IPS-18c (cell line): ENCODE results near the gene MTX1.
"Not testable (repeated sequence)": the region's sequence is repeated elsewhere in the genome, so short reads cannot be mapped to it uniquely, and the experiment has no call there.

Source experiments
- H3K4me3 ChIP-seq: 2 replicates; pipeline ENCODE4 v1.7.0; 2013; ENCODE audit warnings: low read depth, mild to moderate bottlenecking, low read length, moderate library complexity; ENCODE audit not compliant: insufficient read depth
- H3K9me3 ChIP-seq: one replicate; pipeline ENCODE4 v1.6.1; 2013; ENCODE audit warnings: mild to moderate bottlenecking, low read length, moderate library complexity; ENCODE audit not compliant: control insufficient read depth, insufficient read depth

MTX1 gene

DNA sequence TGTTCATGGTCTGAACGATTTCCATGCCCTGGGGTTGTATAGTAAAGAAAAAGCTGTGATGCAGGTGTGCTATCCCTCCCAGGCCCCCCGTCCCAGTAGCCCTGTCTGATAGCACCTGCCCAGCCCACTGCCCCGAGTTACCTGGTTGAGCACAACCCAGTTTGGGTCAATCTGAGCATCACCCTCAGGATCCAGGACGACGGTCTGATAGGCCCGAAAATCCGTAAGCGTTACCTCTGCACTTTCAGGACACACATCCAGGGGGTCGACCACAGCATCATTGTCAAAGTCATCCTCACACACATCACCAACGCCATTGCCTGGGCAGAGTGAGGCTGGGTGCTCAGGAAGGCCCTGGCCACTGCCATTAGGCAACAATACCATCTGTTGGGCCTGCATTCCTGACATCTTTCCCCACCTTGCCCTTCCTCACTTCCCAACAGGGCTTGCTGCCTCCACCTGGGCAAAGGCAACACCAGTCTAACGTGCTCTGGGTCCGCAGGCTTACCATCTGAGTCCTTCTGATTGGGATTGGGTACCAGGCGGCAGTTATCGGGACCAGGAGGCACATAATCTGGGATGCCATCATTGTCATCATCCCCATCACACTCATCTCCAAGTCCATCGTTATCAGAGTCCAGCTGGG lies 10.5 kb upstream of the MTX1 start:
- no peaks in the 10 kb centered on the region for H3K9me3 ChIP-seq

DNA sequence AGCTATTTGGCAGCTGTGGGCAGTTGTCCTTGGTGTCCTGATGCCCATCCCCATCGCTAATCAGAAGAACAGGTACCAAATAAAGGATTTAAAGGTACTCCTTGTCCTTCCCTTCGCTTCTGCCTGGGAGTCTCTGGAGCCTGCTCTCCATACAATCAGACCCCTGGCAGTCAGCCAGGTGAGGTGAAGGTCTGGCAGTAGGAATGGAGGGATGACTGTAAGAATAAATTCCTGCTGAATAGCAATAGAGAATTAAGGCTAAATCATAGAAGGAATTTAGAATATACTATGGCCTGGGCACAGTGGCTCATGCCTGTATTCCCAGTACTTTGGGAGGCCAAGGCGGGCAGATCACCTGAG lies 10.0 kb upstream of the MTX1 start:
- Histone ChIP-seq H3K4me3 (no peak overlapping the region), H3K9me3 (no peaks in the 10 kb centered on the region)

More for the DNA sequence above, 10.5 kb upstream of the MTX1 start:
- H3K4me3 ChIP-seq = no peak overlapping the region

DNA sequence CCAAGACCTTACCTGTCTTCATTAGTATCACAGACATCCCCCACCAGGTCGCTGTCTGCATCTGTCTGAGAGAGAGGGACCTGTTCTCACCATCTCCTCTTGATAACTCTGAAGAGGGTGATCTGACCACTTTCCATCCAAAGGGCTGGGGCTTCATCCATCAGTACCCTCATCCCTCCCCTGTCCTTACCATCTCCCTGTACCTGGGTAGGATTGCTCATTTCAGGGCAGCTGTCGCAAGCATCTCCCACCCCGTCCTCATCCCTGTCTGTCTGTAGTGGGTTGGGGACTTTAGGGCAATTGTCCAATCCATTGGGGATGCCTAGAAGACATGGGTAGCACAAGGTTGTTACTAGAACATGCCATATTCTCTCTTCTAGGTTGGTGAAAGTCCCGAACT lies 8.7 kb upstream of the MTX1 start:
- no peaks in the 10 kb centered on the region for H3K9me3 ChIP-seq
- no peak overlapping the region for H3K4me3 ChIP-seq

DNA sequence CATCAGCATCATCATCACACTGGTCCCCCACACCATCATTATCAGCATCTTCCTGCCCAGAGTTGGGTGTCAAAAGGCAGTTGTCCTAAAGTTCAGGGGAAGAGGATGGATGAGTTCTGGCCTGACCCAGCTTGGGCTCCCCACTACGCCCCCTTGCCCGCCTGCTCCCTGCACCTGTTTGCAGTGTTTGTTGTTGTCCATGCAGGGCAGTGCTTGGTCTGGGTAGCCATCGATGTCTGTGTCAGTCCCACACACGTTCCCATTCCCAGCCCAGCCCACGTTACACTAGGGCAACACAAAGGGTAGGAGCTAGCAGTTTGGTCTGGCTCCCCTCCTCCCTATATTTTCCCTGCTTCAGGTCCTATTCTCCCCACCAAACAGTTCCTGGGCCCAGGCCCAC lies 7.6 kb upstream of the MTX1 start:
- H3K9me3 ChIP-seq = no peaks in the 10 kb centered on the region
- no peak overlapping the region for H3K4me3 ChIP-seq

DNA sequence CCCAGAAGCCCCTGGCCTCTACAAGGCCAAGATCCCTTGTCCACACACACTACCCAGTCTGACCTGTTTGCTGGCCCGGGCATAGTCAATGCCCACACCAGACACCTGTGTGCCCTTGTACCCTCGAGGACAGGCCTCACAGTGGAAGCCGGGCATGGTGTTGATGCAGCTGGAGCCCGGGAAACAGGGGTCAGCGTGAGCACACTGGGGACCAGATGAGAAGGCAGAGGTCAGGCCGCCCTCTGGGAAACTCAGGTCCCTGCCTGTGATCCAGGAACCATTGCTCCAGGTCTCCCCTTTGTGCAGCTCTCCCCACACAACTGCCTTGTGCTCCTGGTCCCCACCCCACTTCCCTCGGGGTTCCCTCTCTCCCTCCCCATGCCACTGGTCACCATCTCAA lies 6.3 kb upstream of the MTX1 start:
- H3K9me3 ChIP-seq = no peaks in the 10 kb centered on the region
- H3K4me3 ChIP-seq = no peak overlapping the region

DNA sequence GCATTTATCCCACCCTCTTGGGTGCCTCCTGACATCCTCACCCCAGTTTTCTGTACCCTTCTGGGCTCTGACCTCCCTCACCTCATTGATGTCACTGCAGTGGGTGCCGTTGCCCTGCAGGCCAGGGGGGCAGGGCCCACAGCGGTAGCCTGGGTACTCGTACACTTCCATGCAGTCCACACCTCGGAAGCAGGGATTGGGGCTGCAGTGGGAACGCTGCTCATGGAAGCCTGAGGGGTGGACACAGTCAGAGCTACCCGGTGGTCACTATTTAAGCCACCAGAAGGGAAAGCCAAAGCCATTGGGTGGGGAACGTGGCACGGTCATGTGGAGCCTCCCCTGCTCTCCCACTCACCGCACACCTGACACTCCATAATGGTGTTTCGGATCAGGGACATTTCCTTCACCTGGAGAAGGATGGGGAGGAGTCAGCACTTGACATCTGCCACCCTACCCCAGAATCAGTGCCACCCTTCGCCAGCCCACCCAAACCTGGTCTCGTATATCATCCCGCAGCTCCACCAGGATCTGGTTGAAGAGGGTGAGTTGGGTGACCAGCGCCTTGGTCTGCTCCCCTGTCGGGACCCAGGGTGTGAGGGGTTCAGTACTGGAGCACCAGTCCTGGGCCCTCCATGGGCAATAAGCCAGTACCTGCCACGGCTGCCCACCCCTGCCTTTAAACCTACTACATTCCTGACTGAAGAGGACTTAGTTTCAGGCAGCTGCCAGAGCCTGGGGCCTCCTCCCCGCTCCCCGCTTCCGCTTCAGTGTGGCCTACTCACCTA lies 5.6 kb upstream of the MTX1 start:
- no peak overlapping the region for H3K4me3 ChIP-seq
- no peaks in the 10 kb centered on the region for H3K9me3 ChIP-seq

DNA sequence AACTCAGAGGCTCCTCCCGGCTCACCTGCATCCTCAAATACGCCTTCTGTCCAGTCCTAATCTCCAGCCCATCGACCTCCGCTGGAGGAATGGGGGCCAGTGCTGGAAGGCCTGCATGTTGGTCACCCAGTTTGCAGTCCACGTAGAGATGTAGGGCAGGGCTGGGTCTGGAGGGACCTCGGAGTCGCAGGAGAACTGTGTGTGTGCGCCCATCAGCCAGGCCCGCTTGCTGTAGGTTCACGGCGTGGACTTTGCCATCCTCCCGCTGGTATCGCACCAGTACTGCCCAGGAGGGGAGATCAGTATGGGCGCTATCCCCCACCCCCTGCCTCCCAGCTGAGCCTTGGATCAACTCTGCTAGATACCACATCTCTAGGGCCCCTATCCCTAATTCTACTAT lies 3.5 kb upstream of the MTX1 start:
- no peaks in the 10 kb centered on the region for H3K9me3 ChIP-seq
- no peak overlapping the region for H3K4me3 ChIP-seq

DNA sequence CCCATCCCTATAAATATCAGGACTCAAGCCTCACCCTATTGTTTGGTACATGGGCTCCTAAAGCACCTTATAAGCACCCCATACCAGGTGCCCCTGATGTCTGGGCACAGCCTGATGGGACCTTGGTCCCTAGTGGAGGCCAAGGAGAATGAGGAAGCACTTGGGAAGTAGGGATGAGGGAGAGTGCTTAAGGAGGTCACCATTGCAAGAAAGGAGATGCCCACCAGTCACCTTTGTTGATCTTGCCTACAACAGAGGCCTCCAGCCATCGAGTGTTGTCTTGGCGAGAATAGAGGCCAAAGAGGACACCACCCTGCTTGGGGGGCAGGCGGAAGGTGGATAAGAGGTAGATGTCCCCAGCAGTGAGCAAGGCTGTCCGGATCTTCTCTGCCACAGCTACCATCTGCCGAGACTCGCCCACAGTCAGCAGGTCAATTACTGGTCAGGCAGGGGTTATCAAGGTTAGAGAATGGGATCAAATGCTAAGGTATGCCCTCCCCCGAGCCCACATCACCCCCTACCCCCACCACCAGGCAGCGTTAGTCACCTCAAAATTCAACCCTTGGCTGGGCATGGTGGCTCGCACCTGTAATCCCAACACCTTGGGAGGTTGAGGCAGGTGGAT lies 2.4 kb upstream of the MTX1 start:
- Histone ChIP-seq H3K4me3 (no peak overlapping the region), H3K9me3 (no peaks in the 10 kb centered on the region)

DNA sequence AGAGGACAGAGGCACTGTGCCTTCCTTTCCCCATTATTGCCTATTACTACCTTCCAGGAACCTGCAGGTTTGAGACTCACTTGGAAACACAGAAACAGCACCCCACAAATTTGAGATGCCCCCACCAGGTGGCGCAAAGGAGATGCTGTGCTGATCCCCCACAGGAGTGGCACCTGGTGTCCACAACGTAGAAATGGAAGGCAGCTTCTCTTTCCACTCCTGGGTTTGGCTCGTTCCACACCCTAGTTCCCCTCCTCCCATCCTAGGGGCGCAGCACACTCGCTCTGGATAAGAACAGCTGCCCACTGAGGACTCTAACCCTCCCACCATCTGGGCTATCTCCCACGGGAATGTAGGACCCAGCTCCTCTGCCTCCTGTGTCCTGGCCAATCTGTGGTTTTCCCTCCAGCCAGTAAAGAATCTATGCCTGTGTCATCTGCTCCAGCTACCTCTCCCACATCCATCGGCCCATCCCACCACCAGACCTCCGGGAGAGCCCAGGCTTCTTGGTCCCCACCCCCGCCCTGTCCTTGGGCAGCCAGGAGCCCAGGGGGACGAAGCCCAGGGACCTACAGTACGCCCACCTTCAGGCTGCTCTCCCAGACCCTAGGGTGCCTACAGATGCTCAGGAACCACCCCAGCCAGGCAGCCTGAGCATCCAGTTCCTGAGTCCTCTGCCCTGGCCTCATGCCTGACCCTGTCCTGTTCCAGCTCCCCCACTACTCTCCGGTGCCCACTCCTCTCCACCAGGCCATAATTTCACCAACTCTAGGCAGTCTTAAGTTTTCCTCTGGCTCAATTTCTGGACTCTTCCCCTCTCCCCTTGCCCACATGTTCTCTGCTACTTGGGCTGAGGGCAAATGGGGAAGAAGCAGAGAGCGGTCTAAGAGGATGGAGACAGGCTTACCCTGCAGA lies 1.3 kb upstream of the MTX1 start:
- H3K4me3 ChIP-seq = peak overlapping the region; percentile 87
- no peaks in the 10 kb centered on the region for H3K9me3 ChIP-seq

DNA sequence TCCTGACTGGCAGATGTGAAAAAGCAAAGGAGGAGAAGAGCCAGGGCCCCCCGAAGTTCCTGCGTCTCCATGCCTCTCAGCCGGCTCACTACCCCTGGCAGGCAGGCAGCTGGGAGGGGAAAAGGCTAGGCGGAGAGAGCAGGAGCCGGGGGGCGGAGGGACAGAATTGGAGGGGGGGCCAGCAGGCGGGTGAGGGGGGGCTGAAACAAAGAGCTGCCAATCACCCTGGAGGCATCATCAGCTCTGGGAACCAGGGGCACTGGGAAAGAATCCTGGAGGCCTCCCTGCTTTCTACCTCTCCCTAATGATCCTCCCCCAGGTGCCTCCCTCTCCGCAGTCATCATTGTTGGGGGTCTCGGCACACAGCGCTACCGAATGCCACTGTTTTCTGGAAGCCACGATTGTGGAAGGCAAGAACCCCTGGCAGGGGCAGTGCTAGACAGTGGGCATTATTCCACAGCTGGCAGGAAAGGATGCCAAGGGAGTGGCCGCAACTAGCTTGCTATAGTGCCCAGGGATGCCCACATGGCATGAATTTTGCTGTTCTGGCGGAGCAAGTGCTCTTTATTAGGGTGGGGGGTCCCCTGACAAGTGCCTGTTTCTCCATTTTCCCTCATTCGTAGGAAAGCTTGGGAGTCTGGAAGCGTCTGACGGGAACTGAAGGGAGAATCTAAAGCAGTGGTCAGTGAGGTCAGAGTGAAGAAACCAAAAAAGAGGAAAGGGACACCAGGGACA lies 522 bp upstream of the MTX1 start, which contains the start of gene THBS3:
TSS of gene THBS3 (minus strand) at position 92 of the 735 bp plus-strand sequence. CDS start at position 71, 21 bp downstream.
- peak within 1 kb of the TSS; percentile 87 for H3K4me3 ChIP-seq
- H3K9me3 ChIP-seq = no peaks in the 10 kb centered on the region

DNA sequence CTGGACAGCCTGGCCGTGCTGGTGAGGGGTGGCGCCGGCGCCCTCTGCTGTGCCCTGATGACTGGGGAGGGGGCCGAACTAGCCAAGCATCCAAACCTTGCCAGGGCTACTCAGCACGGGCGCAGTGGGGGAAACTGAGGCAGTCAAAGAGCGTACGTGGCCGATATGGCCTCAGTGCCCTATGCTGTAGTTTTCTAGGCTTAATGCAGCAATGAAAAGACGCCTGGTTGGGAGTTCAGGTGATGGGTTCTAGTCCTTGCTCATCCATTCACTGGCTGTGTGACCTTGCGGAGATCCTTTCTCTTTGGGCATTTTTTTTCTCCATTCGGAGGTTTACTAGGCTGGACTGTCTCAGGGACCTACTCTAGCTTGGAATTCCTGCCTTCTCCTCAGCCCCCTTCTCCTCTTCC lies 822 bp downstream of the MTX1 start:
- peak overlapping the region; percentile 87 for H3K4me3 ChIP-seq
- no peaks in the 10 kb centered on the region for H3K9me3 ChIP-seq

DNA sequence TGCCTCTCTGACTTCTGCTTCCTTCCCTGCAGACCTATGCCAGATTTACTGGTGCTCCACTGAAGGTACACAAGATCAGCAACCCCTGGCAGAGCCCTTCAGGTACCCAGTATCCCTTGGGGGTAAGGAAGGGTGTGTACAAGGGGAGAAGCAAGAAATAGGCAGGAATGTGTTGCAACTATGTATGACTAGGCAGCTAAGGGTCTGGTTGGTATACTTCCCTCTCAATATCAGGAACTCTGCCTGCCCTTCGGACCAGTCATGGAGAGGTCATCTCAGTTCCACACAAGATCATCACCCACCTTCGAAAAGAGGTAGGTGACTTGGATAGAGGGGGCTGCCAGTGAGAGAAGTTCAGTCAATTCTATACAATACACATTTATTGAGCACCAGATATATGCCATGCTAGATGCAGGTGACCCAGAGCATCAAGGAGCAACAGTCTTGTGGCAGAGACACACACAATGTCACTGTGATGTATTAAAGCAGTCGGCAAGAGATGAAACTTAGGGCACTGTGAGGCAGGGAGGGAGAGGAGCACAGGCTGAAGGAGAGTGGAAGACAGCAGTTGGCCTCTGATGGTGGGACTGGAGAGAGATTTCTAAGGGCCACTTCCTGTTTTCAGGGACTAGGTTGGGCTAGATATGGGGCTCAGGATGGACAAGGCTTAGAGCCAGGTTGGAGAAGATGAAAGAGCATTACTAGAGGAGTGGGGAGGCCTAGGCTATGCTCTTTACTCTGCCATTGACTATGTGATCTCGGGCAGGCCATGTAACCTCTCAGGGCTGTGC lies 2.0 kb downstream of the MTX1 start:
- H3K4me3 ChIP-seq = no peak overlapping the region
- no peaks in the 10 kb centered on the region for H3K9me3 ChIP-seq

DNA sequence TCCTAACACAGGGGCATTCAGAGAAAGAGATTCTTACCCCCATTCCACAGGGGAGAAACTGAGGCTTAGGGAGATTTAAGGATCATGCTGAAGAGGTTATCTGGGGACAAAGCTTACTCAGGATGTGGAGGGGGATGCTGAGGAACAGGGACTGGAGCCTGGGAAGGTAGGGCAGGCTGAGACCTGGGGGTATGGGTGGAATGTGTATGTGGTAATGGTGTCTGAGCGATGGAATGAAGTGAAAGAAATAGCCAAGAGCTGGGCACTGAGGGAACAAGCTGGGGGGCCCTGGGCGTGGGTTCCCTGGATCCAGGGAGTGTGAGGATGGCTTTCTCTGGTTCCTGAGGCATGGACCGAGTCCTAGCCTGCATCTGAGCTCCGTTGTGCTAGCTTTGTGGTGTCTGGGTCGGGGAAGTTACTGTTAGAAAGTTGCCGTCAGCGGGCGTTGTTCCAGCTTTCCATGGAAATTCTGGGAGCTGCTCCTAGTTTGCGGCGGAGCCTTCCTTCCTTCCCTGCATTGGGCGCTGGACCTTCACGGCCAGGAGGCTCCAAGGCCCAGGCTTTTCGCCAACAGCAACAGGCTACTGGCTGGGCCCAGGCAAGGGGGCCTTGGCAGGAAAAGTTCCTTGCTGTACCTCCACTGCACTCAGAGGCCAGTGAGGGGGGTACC lies 3.0 kb downstream of the MTX1 start:
- H3K4me3 ChIP-seq, H3K9me3 ChIP-seq: not testable (repeated sequence)

DNA sequence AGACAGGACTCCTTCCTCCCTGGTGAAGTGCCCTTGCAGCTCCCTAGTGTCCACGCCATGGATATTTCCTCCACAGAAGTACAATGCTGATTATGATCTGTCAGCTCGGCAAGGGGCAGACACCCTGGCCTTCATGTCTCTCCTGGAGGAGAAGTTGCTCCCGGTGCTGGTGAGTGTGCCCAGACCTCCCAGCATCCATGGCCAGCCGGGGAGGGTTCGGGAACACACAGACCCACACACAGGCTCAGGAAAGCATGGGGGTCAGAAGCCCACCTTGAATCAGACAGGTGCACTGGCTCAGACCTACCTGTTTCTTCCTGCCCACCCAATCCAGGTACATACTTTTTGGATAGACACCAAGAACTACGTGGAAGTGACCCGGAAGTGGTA lies 3.6 kb downstream of the MTX1 start:
- not testable (repeated sequence) for H3K4me3 ChIP-seq, H3K9me3 ChIP-seq

DNA sequence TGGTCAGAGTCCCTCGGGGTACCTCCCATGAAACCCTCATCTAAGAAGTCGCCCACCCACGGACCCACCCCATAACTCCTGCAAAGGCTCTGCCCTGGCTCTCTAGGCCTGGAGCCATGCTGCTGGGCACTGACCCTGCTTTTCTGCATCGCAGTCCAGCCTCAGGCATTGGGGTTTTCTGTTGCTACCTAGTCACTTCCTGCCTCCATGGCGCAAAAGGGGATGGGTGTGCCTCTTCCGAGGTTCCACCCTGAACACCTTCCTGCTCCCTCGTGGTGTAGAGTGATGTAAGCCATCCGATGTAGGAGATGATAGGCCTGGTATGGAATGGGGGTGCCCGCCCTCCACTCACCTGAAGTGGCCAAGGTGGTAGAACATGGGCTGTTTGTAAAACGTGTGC lies 6.2 kb downstream of the MTX1 start:
- H3K4me3 ChIP-seq, H3K9me3 ChIP-seq: not testable (repeated sequence)
